Ecto neural progenitor cell (in vitro differentiated cells): Measurements from ENCODE around the gene GOLGA3.
"Not testable (repeated sequence)": the region's sequence is repeated elsewhere in the genome, so short reads cannot be mapped to it uniquely, and the experiment has no call there.

Experiments used
- DNase-seq: peaks from one replicate; pipeline ENCODE4 v3.0.0-alpha.2; 2018; ENCODE audit warnings: low spot score

The GOLGA3 gene

GRCh38 chr12:132777614-132778013, 51.1 kb downstream of the GOLGA3 start:
- no peak for DNase-seq

DNA sequence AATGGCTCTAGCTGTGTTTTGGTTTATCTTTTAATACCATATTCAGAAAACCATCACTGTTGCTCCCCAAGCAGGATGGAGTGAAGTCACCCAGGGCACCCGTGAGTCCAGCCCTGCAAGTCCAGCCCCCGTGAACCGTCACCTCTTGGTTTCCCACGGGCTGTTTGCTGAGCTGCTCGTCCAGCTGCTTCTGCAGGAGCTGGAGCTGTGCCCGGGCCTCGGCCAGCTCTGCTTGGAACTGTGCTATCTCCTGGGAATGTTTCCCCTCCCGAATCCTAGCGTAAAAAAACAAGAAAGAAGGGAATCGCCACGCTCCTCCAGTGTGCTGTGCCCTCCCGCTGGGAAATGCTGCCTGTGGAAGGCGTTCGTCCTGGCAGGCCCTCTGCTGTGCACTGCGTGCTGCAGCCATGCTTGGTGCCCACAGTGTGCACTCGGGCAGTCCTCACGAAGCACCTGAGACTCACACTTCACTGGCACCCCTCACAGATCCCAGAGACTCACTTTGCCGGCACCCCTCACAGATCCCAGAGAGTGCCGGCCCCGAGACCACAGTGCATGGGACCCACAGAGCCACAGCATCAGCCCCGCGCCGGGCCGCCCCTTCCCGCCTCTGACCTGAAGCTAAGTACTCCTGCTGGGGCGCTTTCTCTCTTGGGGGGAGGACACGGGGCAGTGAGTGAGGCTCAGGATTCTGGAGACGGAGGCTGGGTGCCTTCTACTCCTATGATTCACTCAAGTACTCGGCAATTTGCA, 51.7 kb downstream of the GOLGA3 start:
- DNase-seq: no peak

GRCh38 chr12:132776230-132776625, 52.4 kb downstream of the GOLGA3 start:
- not testable (repeated sequence) for DNase-seq

DNA sequence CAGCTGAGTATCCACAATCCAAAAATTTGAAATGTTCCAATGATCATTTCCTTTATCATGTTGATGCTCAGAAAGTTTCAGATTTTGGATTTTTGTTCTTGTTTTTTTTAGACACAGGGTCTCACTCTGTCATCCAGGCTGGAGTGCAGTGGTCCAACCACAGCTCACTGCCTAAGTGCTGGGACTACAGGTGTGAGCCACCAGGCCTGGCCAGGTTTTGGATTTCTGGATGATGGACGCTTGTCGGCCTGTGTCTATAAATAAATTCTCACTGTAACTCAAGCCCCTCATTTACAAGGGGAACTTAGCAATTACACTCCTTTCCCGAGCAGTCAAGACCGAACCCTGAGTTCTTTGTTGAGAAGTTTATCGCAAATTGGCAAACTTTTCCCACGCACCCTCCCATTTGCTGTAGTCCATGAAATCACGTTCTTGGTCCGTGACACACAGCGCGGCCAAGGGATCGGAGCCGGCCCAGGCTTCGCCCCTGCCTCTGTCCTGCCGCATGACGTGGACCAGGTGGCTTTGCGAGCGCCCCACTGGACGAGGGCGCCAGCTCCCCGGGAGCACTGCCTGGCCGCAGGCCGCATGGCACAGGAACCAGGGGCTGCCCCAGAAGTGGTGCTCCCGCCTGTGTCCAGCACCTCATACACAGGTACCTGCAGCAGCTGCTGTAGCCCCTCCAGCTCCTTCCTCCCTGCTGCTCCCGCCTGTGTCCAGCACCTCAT, 53.0 kb downstream of the GOLGA3 start:
- no peak for DNase-seq

DNA sequence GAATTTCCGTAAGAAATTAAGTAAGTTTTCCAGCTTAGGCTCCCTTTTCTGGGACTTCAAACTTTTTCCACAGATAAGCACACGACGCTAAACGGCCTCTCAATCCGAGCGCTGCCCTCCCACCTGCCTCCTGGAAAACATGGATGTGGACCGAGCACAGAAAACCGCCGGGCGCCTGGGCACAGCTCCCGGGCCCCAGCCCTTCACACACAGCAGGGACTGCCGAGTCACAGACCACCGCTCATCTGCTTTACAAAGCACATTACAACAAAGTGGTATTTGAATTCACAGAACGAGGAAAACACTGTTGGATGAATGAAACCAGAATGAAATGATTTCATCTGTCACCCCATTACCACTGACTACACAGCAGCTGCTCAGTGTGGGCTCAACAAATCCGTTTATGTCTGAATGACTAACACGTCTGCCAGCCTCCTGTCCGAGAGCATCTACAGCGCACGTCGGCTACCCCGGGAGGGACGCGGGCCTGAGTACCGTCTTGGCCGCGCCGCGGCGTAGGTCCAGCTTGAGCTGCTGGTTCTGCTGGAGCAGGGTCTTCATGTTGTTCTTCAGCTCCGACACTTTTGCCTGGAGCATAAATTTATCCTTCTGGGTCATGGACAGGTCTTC, 53.9 kb downstream of the GOLGA3 start:
- no peak for DNase-seq

DNA sequence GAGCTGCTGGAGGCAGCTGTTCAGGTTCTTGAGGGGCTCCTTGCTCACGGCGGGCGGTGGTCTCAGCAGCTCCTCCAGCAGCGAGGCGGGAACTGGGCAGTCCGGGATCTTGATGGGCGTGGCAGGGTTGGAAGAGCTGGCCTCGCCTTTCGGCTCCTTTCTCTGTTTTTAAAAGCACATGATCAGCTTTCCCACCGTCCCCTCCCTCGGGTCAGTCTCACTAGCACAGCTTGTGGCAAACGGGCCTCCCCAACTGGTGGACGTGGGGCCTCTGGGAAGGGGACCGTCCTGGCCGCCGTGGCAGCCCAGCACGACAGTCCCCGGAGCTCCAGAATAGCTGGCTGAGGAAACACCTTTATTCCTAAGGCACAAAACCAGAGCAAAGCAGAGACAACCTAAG, 54.5 kb downstream of the GOLGA3 start:
- no peak for DNase-seq

GRCh38 chr12:132773077-132773955, 55.4 kb downstream of the GOLGA3 start:
- DNase-seq: no peak

DNA sequence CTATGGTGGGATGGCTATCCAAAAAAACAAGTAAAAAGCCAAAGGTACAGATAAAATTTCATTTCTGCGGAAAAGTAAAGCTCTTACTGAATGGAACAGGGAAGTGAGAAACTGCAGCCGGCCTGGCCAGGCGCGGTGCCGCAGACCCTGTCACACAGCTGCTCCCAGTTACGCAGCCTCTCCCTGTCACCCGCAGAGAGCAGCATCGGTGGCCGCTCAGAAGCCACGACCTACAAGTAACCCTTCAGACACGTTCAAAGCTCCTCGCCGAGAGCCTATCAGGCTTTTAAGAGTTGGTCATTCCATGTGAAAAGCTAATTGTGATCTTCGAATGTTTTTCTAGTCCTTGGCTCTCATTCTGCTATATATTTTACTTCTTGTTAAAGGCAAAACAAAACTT, 56.1 kb downstream of the GOLGA3 start:
- DNase-seq: no peak

GRCh38 chr12:132771126-132771838, 57.4 kb downstream of the GOLGA3 start:
- DNase-seq: no peak

- no peak for DNase-seq
Observed at GRCh38 chr12:132766380-132767085, 62.1 kb downstream of the GOLGA3 start.

DNA sequence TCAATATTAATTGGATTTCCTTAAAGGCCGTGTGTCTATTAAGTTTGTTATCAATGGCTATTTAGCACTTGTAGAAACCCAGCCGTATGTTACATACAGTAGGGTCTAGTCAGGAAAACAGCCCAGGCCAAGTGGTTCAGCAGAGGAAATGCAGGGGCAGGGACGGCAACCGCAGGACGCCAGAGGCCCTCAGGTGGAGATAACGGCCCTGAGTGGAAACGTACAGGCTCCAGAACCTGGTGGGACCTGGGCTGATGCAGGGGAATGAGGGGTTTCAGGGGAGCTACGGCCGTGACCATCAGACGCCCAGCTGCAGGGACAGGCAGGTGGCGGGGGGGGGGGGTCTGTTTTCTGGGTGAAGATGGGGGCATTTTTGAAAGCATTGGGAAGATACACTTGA, 63.3 kb downstream of the GOLGA3 start:
- DNase-seq: no peak

- no peak for DNase-seq
Observed at GRCh38 chr12:132764231-132764630, 64.4 kb downstream of the GOLGA3 start.

DNA sequence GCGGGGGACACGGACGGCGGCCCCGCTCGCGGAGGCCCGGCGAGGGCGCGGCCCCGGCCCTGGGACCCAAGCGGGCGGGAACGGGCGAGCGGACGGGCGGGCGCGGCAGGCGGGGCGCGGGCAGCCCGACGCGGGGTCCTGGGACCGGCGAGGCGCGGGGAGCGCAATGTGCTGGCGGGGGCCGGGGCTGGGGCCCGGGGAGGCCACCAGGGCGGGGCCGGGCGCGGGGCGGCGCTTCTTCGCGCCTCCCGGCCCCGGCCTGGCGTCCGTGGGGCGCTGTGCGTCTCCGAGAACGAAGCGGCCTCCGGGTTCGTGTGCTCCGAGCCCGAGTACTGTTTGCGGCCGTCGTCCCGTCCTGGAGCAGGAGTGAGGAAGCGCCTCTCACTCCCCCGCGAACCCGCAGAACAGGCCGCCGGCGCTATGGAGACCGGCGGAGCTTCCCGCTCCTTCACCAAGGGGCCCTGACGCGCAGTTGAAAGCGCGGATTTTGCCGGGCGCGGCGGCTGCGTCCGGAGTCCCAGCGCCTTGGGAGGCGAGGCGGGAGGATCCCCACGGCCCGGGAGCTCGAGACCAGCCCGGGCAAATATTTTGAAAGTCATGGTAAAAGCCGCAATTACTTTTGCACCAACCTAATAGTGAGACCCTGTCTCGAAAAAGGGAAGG, 66.6 kb downstream of the GOLGA3 start:
- peak; percentile 91 for DNase-seq

DNA sequence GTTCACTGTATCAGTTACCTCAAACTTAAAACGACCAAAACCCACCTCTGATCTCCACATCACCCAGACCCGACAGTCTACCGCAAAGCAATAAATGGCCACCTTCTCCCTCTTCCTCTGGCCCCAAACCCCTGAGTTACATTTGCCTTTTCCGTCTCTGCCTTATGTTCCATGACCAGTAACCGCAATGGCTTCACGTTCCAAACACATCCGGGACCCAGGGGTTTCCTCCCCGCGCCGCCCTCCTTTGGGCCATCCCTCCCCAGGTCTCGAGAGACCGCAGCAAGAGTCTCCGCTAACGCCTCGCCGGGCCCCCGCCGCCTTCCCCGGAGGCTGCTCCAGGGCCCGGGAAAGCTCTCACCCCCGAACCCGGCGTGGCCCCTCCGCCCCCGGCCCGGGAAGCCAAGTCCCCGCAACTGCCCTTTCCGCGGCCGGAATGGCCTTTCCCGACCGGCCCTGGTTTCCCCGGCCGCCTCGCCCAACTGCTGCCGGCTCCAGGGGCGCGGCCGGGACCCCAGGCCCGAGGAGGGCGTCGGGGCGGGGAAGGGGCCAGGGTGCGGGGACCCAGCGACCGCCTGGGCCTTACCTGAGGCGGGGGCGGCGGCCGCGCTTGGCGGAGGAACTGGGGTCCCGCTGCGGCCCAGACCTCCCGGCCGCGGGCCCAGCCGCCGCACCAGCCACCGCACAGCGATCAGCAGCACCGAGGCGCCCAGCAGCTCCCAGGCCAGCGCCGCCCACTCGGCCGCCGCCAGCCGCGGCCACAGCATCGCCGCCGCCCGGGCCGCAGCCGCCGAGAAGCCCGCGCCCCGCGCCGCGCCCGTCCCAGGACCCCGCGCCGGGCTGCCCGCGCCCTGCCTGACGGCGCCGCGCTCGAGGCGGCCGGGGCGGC, 67.4 kb downstream of the GOLGA3 start, which contains the start of gene ANKLE2:
TSS of gene ANKLE2 (minus strand) at position 801 of the 889 bp plus-strand sequence. CDS start at position 767, 34 bp downstream.
- DNase-seq: peak; percentile 81

DNA sequence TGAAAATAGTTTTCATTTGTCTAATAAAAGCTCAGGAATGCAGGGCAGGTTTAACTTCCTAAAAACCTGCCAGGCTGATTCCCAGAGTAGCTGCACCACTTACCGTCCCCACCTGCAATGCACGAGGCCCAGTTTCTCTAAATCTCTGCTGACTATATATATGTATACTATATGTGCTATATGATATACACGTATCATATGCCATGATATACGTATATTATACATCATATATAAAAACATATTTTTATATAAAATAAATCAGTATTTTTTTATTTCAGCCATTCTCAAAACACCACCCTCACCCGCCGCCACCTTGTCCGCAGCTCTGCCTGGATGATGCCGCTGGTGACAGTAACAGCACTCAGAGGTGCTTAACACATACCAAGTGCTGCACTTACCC, 69.3 kb downstream of the GOLGA3 start:
- DNase-seq: no peak

GRCh38 chr12:132758825-132759224, 69.8 kb downstream of the GOLGA3 start:
- not testable (repeated sequence) for DNase-seq

GRCh38 chr12:132754160-132754932, 74.3 kb downstream of the GOLGA3 start:
- no peak for DNase-seq

GRCh38 chr12:132753670-132754069, 75.0 kb downstream of the GOLGA3 start:
- not testable (repeated sequence) for DNase-seq
